GM19023 (cell line): ENCODE results near the gene S100A6.

Experiments
- ATAC-seq: cut with Tn5 transposase; IDR thresholded peaks from one replicate; pipeline ENCODE4 v1.9.1; 2021; ENCODE audit warnings: mild to moderate bottlenecking, moderate library complexity; ENCODE audit not compliant: unreplicated experiment

The S100A6 gene

GRCh38 chr1:153507926-153508583 lies 27.7 kb downstream of the S100A6 start:
- ATAC-seq: no peak

GRCh38 chr1:153506831-153507413 lies 28.9 kb downstream of the S100A6 start:
- no peak for ATAC-seq

GRCh38 chr1:153506386-153506785 lies 29.4 kb downstream of the S100A6 start:
- ATAC-seq: no peak

GRCh38 chr1:153505576-153505975 lies 30.2 kb downstream of the S100A6 start:
- ATAC-seq: no peak

- ATAC-seq: no peak
Measured at GRCh38 chr1:153503766-153504165, 32.0 kb downstream of the S100A6 start.

GRCh38 chr1:153498746-153499145 lies 37.0 kb downstream of the S100A6 start:
- no peak for ATAC-seq

- no peak for ATAC-seq
Measured at GRCh38 chr1:153495536-153495935, 40.3 kb downstream of the S100A6 start.

GRCh38 chr1:153494976-153495535 lies 40.7 kb downstream of the S100A6 start:
- no peak for ATAC-seq

GRCh38 chr1:153493343-153493960 lies 42.3 kb downstream of the S100A6 start:
- no peak for ATAC-seq

- ATAC-seq: no peak
Measured at GRCh38 chr1:153490272-153491051, 45.3 kb downstream of the S100A6 start.

GRCh38 chr1:153488731-153489130 lies 47.1 kb downstream of the S100A6 start:
- ATAC-seq: no peak

GRCh38 chr1:153487707-153488106 lies 48.1 kb downstream of the S100A6 start:
- ATAC-seq: no peak

GRCh38 chr1:153485863-153486262 lies 49.9 kb downstream of the S100A6 start:
- no peak for ATAC-seq
